ES-I3 (cell line): ENCODE measurements around the gene FKBP2.

Source experiments
- H3K36me3 ChIP-seq: 2 replicates; pipeline ENCODE4 v1.6.1; 2013; ENCODE audit warnings: mild to moderate bottlenecking, low read length, control low read depth, moderate library complexity; ENCODE audit not compliant: insufficient read depth
- H3K4me1 ChIP-seq: 2 replicates; pipeline ENCODE4 v1.6.1; 2013; ENCODE audit warnings: mild to moderate bottlenecking, control low read depth, low read length; ENCODE audit not compliant: insufficient read depth
- H3K9ac ChIP-seq: 2 replicates; pipeline ENCODE4 v1.6.1; 2013; ENCODE audit warnings: low read depth, mild to moderate bottlenecking, low read length, moderate library complexity
- H3K9me3 ChIP-seq: 2 replicates; pipeline ENCODE4 v1.6.1; 2013; ENCODE audit warnings: mild to moderate bottlenecking, low read length, moderate library complexity; ENCODE audit not compliant: control insufficient read depth, insufficient read depth

FKBP2 gene

GRCh38 chr11:64255135-64256128 lies 14.5 kb downstream of the FKBP2 start:
- H3K4me1 ChIP-seq = peaks cover 6% of the 10 kb centered on the region; the same call in 1 of the 2 replicates
- no peaks in the 10 kb centered on the region for H3K9me3 ChIP-seq
- H3K9ac ChIP-seq = no peak overlapping the region
- peaks cover 7% of the 10 kb centered on the region for H3K36me3 ChIP-seq

GRCh38 chr11:64256300-64256699 lies 15.4 kb downstream of the FKBP2 start:
- H3K9ac ChIP-seq = no peak overlapping the region
- no peaks in the 10 kb centered on the region for H3K9me3 ChIP-seq
- 0 out of 2 replicates have a peak, but pooled peaks cover 3% of the 10 kb centered on the region for H3K4me1 ChIP-seq
- peaks cover 7% of the 10 kb centered on the region for H3K36me3 ChIP-seq

- peaks cover 11% of the 10 kb centered on the region for H3K36me3 ChIP-seq
- H3K4me1 ChIP-seq = peaks cover 3% of the 10 kb centered on the region; the same call in 1 of the 2 replicates
- no peaks in the 10 kb centered on the region for H3K9me3 ChIP-seq
- H3K9ac ChIP-seq = no peak overlapping the region
These were observed 17.5 kb downstream of the FKBP2 start for GRCh38 chr11:64258356-64258755.

GRCh38 chr11:64258946-64259532 lies 18.1 kb downstream of the FKBP2 start:
- no peaks in the 10 kb centered on the region for H3K9me3 ChIP-seq
- H3K4me1 ChIP-seq = peaks cover 9% of the 10 kb centered on the region; the same call in 1 of the 2 replicates
- H3K9ac ChIP-seq = no peak overlapping the region
- H3K36me3 ChIP-seq = peaks cover 11% of the 10 kb centered on the region

GRCh38 chr11:64259533-64260067 lies 18.7 kb downstream of the FKBP2 start:
- Histone ChIP-seq H3K9ac (no peak overlapping the region), H3K9me3 (no peaks in the 10 kb centered on the region), H3K4me1 (peaks cover 9% of the 10 kb centered on the region; the same call in 1 of the 2 replicates), H3K36me3 (peaks cover 11% of the 10 kb centered on the region)

- Histone ChIP-seq H3K9ac (no peak overlapping the region), H3K36me3 (peaks cover 11% of the 10 kb centered on the region), H3K9me3 (no peaks in the 10 kb centered on the region), H3K4me1 (peaks cover 9% of the 10 kb centered on the region; the same call in 1 of the 2 replicates)
These were observed 19.3 kb downstream of the FKBP2 start for GRCh38 chr11:64260147-64260708.

- Histone ChIP-seq H3K4me1 (peaks cover 9% of the 10 kb centered on the region; the same call in 1 of the 2 replicates), H3K9me3 (no peaks in the 10 kb centered on the region), H3K9ac (no peak overlapping the region), H3K36me3 (peaks cover 4% of the 10 kb centered on the region)
These were observed 20.7 kb downstream of the FKBP2 start for GRCh38 chr11:64261556-64262080.

- peaks cover 9% of the 10 kb centered on the region; the same call in 1 of the 2 replicates for H3K4me1 ChIP-seq
- no peak overlapping the region for H3K9ac ChIP-seq
- H3K36me3 ChIP-seq = peaks cover 4% of the 10 kb centered on the region
- H3K9me3 ChIP-seq = no peaks in the 10 kb centered on the region
These were observed 21.5 kb downstream of the FKBP2 start for GRCh38 chr11:64262271-64263002.

- Histone ChIP-seq H3K9me3 (no peaks in the 10 kb centered on the region), H3K9ac (no peak overlapping the region), H3K4me1 (peaks cover 11% of the 10 kb centered on the region; the same call in 1 of the 2 replicates), H3K36me3 (peaks cover 4% of the 10 kb centered on the region)
These were observed 22.4 kb downstream of the FKBP2 start for GRCh38 chr11:64263021-64263946.

- peaks cover 4% of the 10 kb centered on the region for H3K36me3 ChIP-seq
- H3K9ac ChIP-seq = no peak overlapping the region
These were observed 23.0 kb downstream of the FKBP2 start for GRCh38 chr11:64263947-64264317.

GRCh38 chr11:64264371-64264852 lies 23.5 kb downstream of the FKBP2 start:
- Histone ChIP-seq H3K9ac (no peak overlapping the region), H3K4me1 (peaks cover 14% of the 10 kb centered on the region; the same call in 1 of the 2 replicates), H3K9me3 (no peaks in the 10 kb centered on the region), H3K36me3 (peaks cover 4% of the 10 kb centered on the region)

More at GRCh38 chr11:64263947-64264317, 23.0 kb downstream of the FKBP2 start:
- peaks cover 14% of the 10 kb centered on the region; the same call in 1 of the 2 replicates for H3K4me1 ChIP-seq
- no peaks in the 10 kb centered on the region for H3K9me3 ChIP-seq

GRCh38 chr11:64265176-64266160 lies 24.6 kb downstream of the FKBP2 start:
- Histone ChIP-seq H3K9me3 (no peaks in the 10 kb centered on the region), H3K36me3 (peaks cover 4% of the 10 kb centered on the region), H3K9ac (no peak overlapping the region), H3K4me1 (peaks cover 14% of the 10 kb centered on the region; the same call in 1 of the 2 replicates)
